GM21619 (cell line): ENCODE results near the gene B4GALT3.

Experiments used
- ATAC-seq: cut with Tn5 transposase; IDR thresholded peaks from one replicate; pipeline ENCODE4 v1.9.1; 2021; ENCODE audit not compliant: unreplicated experiment

B4GALT3 gene

GRCh38 chr1:161131523-161132409, 45.5 kb downstream of the B4GALT3 start:
- no peak for ATAC-seq

- no peak for ATAC-seq
These were observed 47.0 kb downstream of the B4GALT3 start for GRCh38 chr1:161130266-161130665.

GRCh38 chr1:161128591-161129420, 48.5 kb downstream of the B4GALT3 start:
- no peak for ATAC-seq

GRCh38 chr1:161127649-161128048, 49.7 kb downstream of the B4GALT3 start:
- no peak for ATAC-seq

GRCh38 chr1:161122967-161123366, 54.3 kb downstream of the B4GALT3 start:
- ATAC-seq = no peak

GRCh38 chr1:161121834-161122233, 55.5 kb downstream of the B4GALT3 start:
- no peak for ATAC-seq
